Keratinocyte (primary cell): Measurements from ENCODE around the gene S100A1. TPM values are rescaled to one million over a fixed set of nuclear protein-coding genes. Genes with fewer than 3 reads are reported as not detected.

ENCODE experiments used
- DNase-seq: peaks from one replicate; pipeline ENCODE4 v3.0.0-alpha.2; 2011; ENCODE audit warnings: low read depth, missing footprints, low spot score
- FAIRE-seq: peaks from 2 replicates; lab custom pipeline; 2011; peaks lifted over from hg19 to GRCh38; lab: Jason Lieb, UNC
- H2AFZ ChIP-seq: 2 replicates; pipeline ENCODE4 v1.6.0; 2012; ENCODE audit warnings: low read length, control low read depth, inconsistent platforms; ENCODE audit not compliant: control insufficient read depth
- H3K27ac ChIP-seq: 2 replicates; pipeline ENCODE4 v1.5.1; 2011; ENCODE audit warnings: low read length; ENCODE audit not compliant: control insufficient read depth, insufficient read depth
- H3K27me3 ChIP-seq: 3 replicates; pipeline ENCODE4 v1.6.0; 2011; ENCODE audit warnings: low read length; ENCODE audit not compliant: control insufficient read depth, insufficient read depth; ENCODE audit errors: extremely low read depth
- H3K36me3 ChIP-seq, 2 experiments: 2 replicates in 1 of 2; 3 replicates in 1 of 2; pipeline ENCODE4 v1.5.1; 2011; ENCODE audit warnings: low read length in 2 of 2, mild to moderate bottlenecking in 1 of 2; ENCODE audit not compliant: control insufficient read depth in 2 of 2, insufficient read depth in 2 of 2; ENCODE audit errors: extremely low read depth in 1 of 2
- H3K4me1 ChIP-seq: 3 replicates; pipeline ENCODE4 v1.5.1; 2011; ENCODE audit warnings: low read length; ENCODE audit not compliant: control insufficient read depth, insufficient read depth; ENCODE audit errors: extremely low read depth
- H3K4me2 ChIP-seq: 3 replicates; pipeline ENCODE4 v1.6.0; 2011; ENCODE audit warnings: low read depth, low read length; ENCODE audit not compliant: control insufficient read depth, insufficient read depth; ENCODE audit errors: extremely low read depth
- H3K4me3 ChIP-seq, 3 experiments: fragments of 200-600 bp in 1 of 3; sonication (generic) in 1 of 3; 2 replicates in 2 of 3; 3 replicates in 1 of 3; pipeline ENCODE4 v1.5.1; 2011 to 2016; ENCODE audit warnings: low read length in 3 of 3, mild to moderate bottlenecking in 3 of 3, control low read depth in 2 of 3, inconsistent platforms in 1 of 3, low read depth in 1 of 3, mixed read lengths in 1 of 3, mixed run types in 1 of 3, moderate library complexity in 1 of 3; ENCODE audit not compliant: control insufficient read depth in 2 of 3, insufficient read depth in 2 of 3; ENCODE audit errors: extremely low read depth in 1 of 3
- H3K79me2 ChIP-seq: 2 replicates; pipeline ENCODE4 v1.6.0; 2012; ENCODE audit warnings: low read length; ENCODE audit not compliant: control insufficient read depth, insufficient read depth
- H3K9ac ChIP-seq: 3 replicates; pipeline ENCODE4 v1.6.0; 2011; ENCODE audit warnings: low read length; ENCODE audit not compliant: control insufficient read depth, insufficient read depth; ENCODE audit errors: extremely low read depth
- H3K9me1 ChIP-seq: 3 replicates; pipeline ENCODE4 v1.6.0; 2011; ENCODE audit warnings: low read length; ENCODE audit not compliant: control insufficient read depth, insufficient read depth; ENCODE audit errors: extremely low read depth
- H3K9me3 ChIP-seq: 2 replicates; pipeline ENCODE4 v1.5.1; 2012; ENCODE audit warnings: low read depth, low read length; ENCODE audit not compliant: control insufficient read depth
- H4K20me1 ChIP-seq: 3 replicates; pipeline ENCODE4 v1.6.0; 2011; ENCODE audit warnings: low read length; ENCODE audit not compliant: control insufficient read depth, insufficient read depth; ENCODE audit errors: extremely low read depth
- CTCF ChIP-seq, 3 experiments: IDR thresholded peaks in 1 of 3; conservative IDR thresholded peaks in 1 of 3; optimal IDR thresholded peaks in 1 of 3; 2 replicates in 2 of 3; 3 replicates in 1 of 3; pipeline versions ENCODE3 to v1.5.1; 2011; ENCODE audit warnings: low read length in 3 of 3, mild to moderate bottlenecking in 3 of 3, moderate library complexity in 2 of 3, control low read depth in 1 of 3, inconsistent platforms in 1 of 3; ENCODE audit not compliant: insufficient read depth in 2 of 3; ENCODE audit errors: extremely low read depth in 1 of 3
- EZH2 ChIP-seq: IDR thresholded peaks from one replicate; pipeline ENCODE4 v1.6.1; 2012; ENCODE audit warnings: inconsistent platforms, mild to moderate bottlenecking, low read length, moderate library complexity
- dilution Hi-C: fragments of 300-500 bp; cut with MboI; formaldehyde crosslinking; loops from one replicate; pipeline ENCODE4 v1.7.0; 2020; ENCODE audit warnings: low sequenced_read_pairs; ENCODE audit not compliant: extremely low pct_ligation_motif_present
- polyA plus RNA-seq, 5 experiments: library from polyadenylated mRNA; depleted of rRNA in 3 of 5; stranded (reverse) in 3 of 5; stranded (forward) in 1 of 5; unstranded in 1 of 5; fragments of >200 nt; gene quantifications; 1 replicate in 1 of 5; 2 replicates in 3 of 5; 3 replicates in 1 of 5; pipeline versions ENCODE4 v1.2.1 to v1.2.3, GENCODE V29; 2011 to 2012; ENCODE audit warnings: missing spikeins in 2 of 5, low read depth in 1 of 5, low replicate concordance in 1 of 5

The S100A1 gene
- polyA plus RNA-seq, 1 donor (not counting 4 experiments of a cell fraction or from before 2014, with no cell fraction given): 0.12 TPM

GRCh38 chr1:153636312-153636711, 8.1 kb downstream of the S100A1 start:
- H3K4me1 ChIP-seq: peaks cover 13% of the 10 kb centered on the region
- no peaks in the 10 kb centered on the region for H3K9me1 ChIP-seq
- no peak overlapping the region for H2AFZ ChIP-seq
- H4K20me1 ChIP-seq: peaks cover 2% of the 10 kb centered on the region
- peaks cover 21 to 48% of the 10 kb centered on the region in 2 experiments for H3K36me3 ChIP-seq
- no peak overlapping the region for H3K9ac ChIP-seq
- no peaks in the 10 kb centered on the region for H3K9me3 ChIP-seq
- H3K27ac ChIP-seq: no peak overlapping the region
- FAIRE-seq: no peak
- H3K4me3 ChIP-seq: no peak overlapping the region
- peaks cover 51% of the 10 kb centered on the region for H3K79me2 ChIP-seq
- DNase-seq: no peak
- TF ChIP-seq CTCF (optimal IDR thresholded peaks at IDR 0.05 in 1 of 3, IDR thresholded peaks at IDR 0.05 in 1 of 3, conservative IDR thresholded peaks at IDR 0.05 in 1 of 3; ENCODE audit: extremely low read depth in 1 of 3, insufficient read depth in 2 of 3, low read length in 3 of 3) (no peak), EZH2 (no peak)
- dilution Hi-C loops: no loop called here
- H3K4me2 ChIP-seq: peak overlapping the region; percentile 0
- H3K27me3 ChIP-seq: no peaks in the 10 kb centered on the region

- H3K4me1 ChIP-seq: peaks cover 10% of the 10 kb centered on the region
- FAIRE-seq: no peak
- H3K9me1 ChIP-seq: no peaks in the 10 kb centered on the region
- H3K79me2 ChIP-seq: peaks cover 60% of the 10 kb centered on the region
- peaks cover 6% of the 10 kb centered on the region for H4K20me1 ChIP-seq
- H3K9me3 ChIP-seq: no peaks in the 10 kb centered on the region
- no peak overlapping the region for H3K4me2 ChIP-seq
- H3K36me3 ChIP-seq: peaks cover 31 to 67% of the 10 kb centered on the region in 2 experiments
- no peak for TF ChIP-seq CTCF (optimal IDR thresholded peaks at IDR 0.05 in 1 of 3, IDR thresholded peaks at IDR 0.05 in 1 of 3, conservative IDR thresholded peaks at IDR 0.05 in 1 of 3; ENCODE audit: extremely low read depth in 1 of 3, insufficient read depth in 2 of 3, low read length in 3 of 3)
- H3K4me3 ChIP-seq: no peak overlapping the region
- no peak overlapping the region for H3K9ac ChIP-seq
- DNase-seq: no peak
- H3K27ac ChIP-seq: no peak overlapping the region
- no peaks in the 10 kb centered on the region for H3K27me3 ChIP-seq
- dilution Hi-C loops: no loop called here
- H2AFZ ChIP-seq: no peak overlapping the region
Observed at GRCh38 chr1:153638261-153638660, 10.0 kb downstream of the S100A1 start.
